ENCODE measurements around the gene IFNG.

GRCh38 chr12:68176257-68176656 lies 16.7 kb upstream of the IFNG start:
- TF ChIP-seq POLR2AphosphoS5 (IDR thresholded peaks at IDR 0.05; ENCODE audit: low read depth, low read length) (no peak), POLR2A (IDR thresholded peaks at IDR 0.05; ENCODE audit: low read depth, low read length) (no peak)
